K562 (cell line): ENCODE measurements around the gene SLC2A4. TPM values are rescaled to one million over a fixed set of nuclear protein-coding genes. Genes with fewer than 3 reads are reported as not detected.
A peak's percentile ranks its signal among the peaks of the same experiment; 100 is the strongest.

Experiments
- CBFA2T2 ChIP-seq: fragments of 450-650 bp; conservative IDR thresholded peaks from 2 replicates; pipeline ENCODE4 v1.6.1; 2017; ENCODE audit warnings: mild to moderate bottlenecking
- CBFB ChIP-seq: sonication (generic); formaldehyde crosslinking; IDR thresholded peaks from 2 replicates; pipeline ENCODE4 v1.4.0; 2020; ENCODE audit warnings: mild to moderate bottlenecking, missing genetic modification reagents
- CHD2 ChIP-seq: IDR thresholded peaks from 2 replicates; pipeline ENCODE4 v1.6.1; 2011; ENCODE audit warnings: low read depth, low read length
- FOXA3 ChIP-seq, 2 experiments: fragments of 450-650 bp in 1 of 2; sonication (generic) in 1 of 2; formaldehyde crosslinking; IDR thresholded peaks in 1 of 2; conservative IDR thresholded peaks in 1 of 2; 2 replicates each; pipeline versions ENCODE4 v1.4.0 to v1.8.0; 2020 to 2022; ENCODE audit warnings: mild to moderate bottlenecking in 2 of 2, missing genetic modification reagents in 1 of 2
- L3MBTL2 ChIP-seq: fragments of 450-650 bp; IDR thresholded peaks from 2 replicates; pipeline ENCODE4 v1.6.1; 2016; ENCODE audit warnings: mild to moderate bottlenecking, moderate library complexity
- LEF1 ChIP-seq: fragments of 450-650 bp; IDR thresholded peaks from 2 replicates; pipeline ENCODE4 v1.6.1; 2016; ENCODE audit warnings: mild to moderate bottlenecking
- MEF2D ChIP-seq: conservative IDR thresholded peaks from 2 replicates; pipeline ENCODE4 v1.6.1; 2016; ENCODE audit warnings: low read depth, missing genetic modification characterization, missing compliant biosample characterization
- NFATC3 ChIP-seq: fragments of 450-650 bp; IDR thresholded peaks from 2 replicates; pipeline ENCODE4 v1.6.1; 2017; ENCODE audit warnings: mild to moderate bottlenecking
- SNIP1 ChIP-seq: fragments of 450-650 bp; IDR thresholded peaks from 2 replicates; pipeline ENCODE4 v1.7.1; 2017; ENCODE audit warnings: low read depth, mild to moderate bottlenecking
- SOX6 ChIP-seq: fragments of 450-650 bp; IDR thresholded peaks from 2 replicates; pipeline ENCODE4 v1.6.1; 2014; ENCODE audit warnings: mild to moderate bottlenecking
- SUPT5H ChIP-seq: fragments of 450-650 bp; IDR thresholded peaks from 2 replicates; pipeline ENCODE4 v1.6.1; 2016
- TBP ChIP-seq: optimal IDR thresholded peaks from 2 replicates; pipeline ENCODE3; 2011; ENCODE audit warnings: low read depth, low read length, improper control_type of control experiment
- ZFP30 ChIP-seq: fragments of 250-450 bp; sonication (Bioruptor Pico); IDR thresholded peaks from 2 replicates; pipeline ENCODE4 v1.8.0; 2022; ENCODE audit warnings: moderate library complexity, mild to moderate bottlenecking, inconsistent platforms, borderline replicate concordance
- ZNF311 ChIP-seq: fragments of 250-450 bp; sonication (Bioruptor Pico); IDR thresholded peaks from 2 replicates; pipeline ENCODE4 v1.4.0; 2020; ENCODE audit warnings: mild to moderate bottlenecking, moderate library complexity
- ZNF551 ChIP-seq: fragments of 250-450 bp; sonication (Bioruptor Pico); IDR thresholded peaks from 2 replicates; pipeline ENCODE4 v1.5.0; 2021; ENCODE audit warnings: mild to moderate bottlenecking, moderate library complexity
- ZNF766 ChIP-seq: fragments of 200-800 bp; sonication (Bioruptor generic); conservative IDR thresholded peaks from 2 replicates; pipeline ENCODE4 v1.6.1; 2016; ENCODE audit warnings: missing genetic modification characterization, missing compliant biosample characterization
- polyA plus RNA-seq, 8 experiments: library from polyadenylated mRNA; depleted of rRNA in 4 of 8; stranded (reverse) in 5 of 8; unstranded in 3 of 8; fragments of >200 nt; fragmentation: Nextera tagmentation in 2 of 8; fragmentation: Illumina TruSeq in 1 of 8; extraction: Ambion mirVana in 2 of 8; extraction: Trizol in 1 of 8; gene quantifications; 2 replicates each; pipeline versions ENCODE4 v1.2.1 to v1.2.3, GENCODE V29; 2011 to 2014; ENCODE audit warnings: inconsistent platforms in 1 of 8, missing spikeins in 1 of 8
- total RNA-seq, 7 experiments: library from RNA; depleted of rRNA in 6 of 7; stranded (reverse); fragments of >200 nt in 6 of 7; fragmentation: Illumina TruSeq in 2 of 7; extraction: Trizol in 2 of 7; gene quantifications; 2 replicates each; pipeline versions ENCODE4 v1.2.1 to v1.2.3, GENCODE V29; 2011 to 2021; ENCODE audit warnings: low replicate concordance in 1 of 7
- TF ChIP-seq, protein P1 (sequence below), 2 experiments: IDR thresholded peaks; 2 replicates each; pipeline ENCODE4 v1.6.1; 2012; ENCODE audit warnings: improper control_type of control experiment in 2 of 2, low read depth in 2 of 2, low read length in 2 of 2, borderline replicate concordance in 1 of 2
- TF ChIP-seq, protein P2 (sequence below): fragments of 450-650 bp; formaldehyde crosslinking; IDR thresholded peaks from 2 replicates; pipeline ENCODE4 v1.4.0; 2020; ENCODE audit warnings: mild to moderate bottlenecking, moderate library complexity
- TF ChIP-seq, protein P3 (sequence below): IDR thresholded peaks from 2 replicates; pipeline ENCODE4 v1.6.1; 2011; ENCODE audit not compliant: insufficient read length; ENCODE audit errors: extremely low read depth
- TF ChIP-seq, protein P4 (sequence below): sonication (generic); formaldehyde crosslinking; IDR thresholded peaks from 2 replicates; pipeline ENCODE4 v1.5.0; 2020; ENCODE audit warnings: missing genetic modification reagents

The SLC2A4 gene
- total and polyA plus RNA-seq, 9 of the 15 experiments (the other 6 are each of a cell fraction or from before 2014, with no cell fraction given): 0.74 to 3.5 (median 1.6) TPM

DNA sequence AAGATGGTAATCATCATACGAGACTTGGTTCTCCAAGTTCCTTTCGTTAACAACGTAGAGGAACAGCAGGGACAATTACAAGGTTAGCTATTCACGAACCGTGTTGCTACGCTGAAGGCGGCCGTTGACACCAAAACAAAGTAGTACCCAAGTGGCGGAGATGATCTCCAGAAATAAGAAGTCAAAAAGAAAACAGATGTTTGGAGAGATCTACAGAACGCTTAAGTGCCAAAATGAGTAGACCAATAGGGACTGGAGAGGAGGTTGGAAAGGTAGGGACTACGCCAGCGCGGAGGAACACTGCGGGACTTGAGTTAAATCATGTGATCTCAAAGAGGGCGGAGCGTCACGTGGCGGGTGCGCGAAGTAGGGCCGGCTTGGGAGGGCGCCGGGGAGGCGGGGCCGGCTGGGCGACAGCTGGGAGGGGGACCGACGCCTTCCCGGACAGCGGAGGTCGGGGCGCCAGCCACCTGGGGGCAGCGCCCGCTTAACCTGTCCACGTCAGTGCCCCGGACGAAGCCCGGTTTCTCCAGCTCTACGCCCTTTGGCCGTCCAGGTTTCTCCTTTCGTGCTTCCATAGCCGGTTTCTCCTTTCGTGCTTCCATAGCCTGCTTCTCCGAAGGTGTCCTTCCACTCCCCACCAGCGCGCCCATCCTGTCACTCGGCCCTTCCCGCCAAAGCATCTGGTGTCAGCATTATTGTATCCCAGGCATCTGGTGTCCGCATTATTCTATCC, 38.6 kb upstream of the SLC2A4 start (continued):
- TF ChIP-seq CHD2 (peak; percentile 86), SNIP1 (no peak), FOXA3 (CRISPR knock-in tag; conservative IDR thresholded peaks at IDR 0.05 in 1 of 2, IDR thresholded peaks at IDR 0.05 in 1 of 2) (no peak), TBP (no peak), ZFP30 (CRISPR knock-in tag) (no peak), ZNF311 (CRISPR knock-in tag) (no peak), CBFA2T2 (peak; percentile 90), NFATC3 (0 out of 2 replicates have a peak, but pooled peaks have one; percentile 68), L3MBTL2 (peak; percentile 48; the same call in 1 of the 2 replicates), ZNF551 (CRISPR knock-in tag) (0 out of 2 replicates have a peak, but pooled peaks have one; percentile 57), SOX6 (peak; percentile 57; the same call in 1 of the 2 replicates), MEF2D (tag) (0 out of 2 replicates have a peak, but pooled peaks have one; percentile 35), SUPT5H (peak; percentile 81), LEF1 (peak; percentile 79), ZNF766 (no peak), CBFB (CRISPR knock-in tag) (no peak)
- TF ChIP-seq, protein P1, sequence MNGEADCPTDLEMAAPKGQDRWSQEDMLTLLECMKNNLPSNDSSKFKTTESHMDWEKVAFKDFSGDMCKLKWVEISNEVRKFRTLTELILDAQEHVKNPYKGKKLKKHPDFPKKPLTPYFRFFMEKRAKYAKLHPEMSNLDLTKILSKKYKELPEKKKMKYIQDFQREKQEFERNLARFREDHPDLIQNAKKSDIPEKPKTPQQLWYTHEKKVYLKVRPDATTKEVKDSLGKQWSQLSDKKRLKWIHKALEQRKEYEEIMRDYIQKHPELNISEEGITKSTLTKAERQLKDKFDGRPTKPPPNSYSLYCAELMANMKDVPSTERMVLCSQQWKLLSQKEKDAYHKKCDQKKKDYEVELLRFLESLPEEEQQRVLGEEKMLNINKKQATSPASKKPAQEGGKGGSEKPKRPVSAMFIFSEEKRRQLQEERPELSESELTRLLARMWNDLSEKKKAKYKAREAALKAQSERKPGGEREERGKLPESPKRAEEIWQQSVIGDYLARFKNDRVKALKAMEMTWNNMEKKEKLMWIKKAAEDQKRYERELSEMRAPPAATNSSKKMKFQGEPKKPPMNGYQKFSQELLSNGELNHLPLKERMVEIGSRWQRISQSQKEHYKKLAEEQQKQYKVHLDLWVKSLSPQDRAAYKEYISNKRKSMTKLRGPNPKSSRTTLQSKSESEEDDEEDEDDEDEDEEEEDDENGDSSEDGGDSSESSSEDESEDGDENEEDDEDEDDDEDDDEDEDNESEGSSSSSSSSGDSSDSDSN (IDR thresholded peaks at IDR 0.05; ENCODE audit: borderline replicate concordance in 1 of 2, low read depth in 2 of 2, low read length in 2 of 2): no peak
- TF ChIP-seq, protein P2, sequence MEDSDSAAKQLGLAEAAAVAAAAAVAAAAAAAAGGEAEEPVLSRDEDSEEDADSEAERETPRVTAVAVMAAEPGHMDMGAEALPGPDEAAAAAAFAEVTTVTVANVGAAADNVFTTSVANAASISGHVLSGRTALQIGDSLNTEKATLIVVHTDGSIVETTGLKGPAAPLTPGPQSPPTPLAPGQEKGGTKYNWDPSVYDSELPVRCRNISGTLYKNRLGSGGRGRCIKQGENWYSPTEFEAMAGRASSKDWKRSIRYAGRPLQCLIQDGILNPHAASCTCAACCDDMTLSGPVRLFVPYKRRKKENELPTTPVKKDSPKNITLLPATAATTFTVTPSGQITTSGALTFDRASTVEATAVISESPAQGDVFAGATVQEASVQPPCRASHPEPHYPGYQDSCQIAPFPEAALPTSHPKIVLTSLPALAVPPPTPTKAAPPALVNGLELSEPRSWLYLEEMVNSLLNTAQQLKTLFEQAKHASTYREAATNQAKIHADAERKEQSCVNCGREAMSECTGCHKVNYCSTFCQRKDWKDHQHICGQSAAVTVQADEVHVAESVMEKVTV (CRISPR knock-in tag): no peak
- TF ChIP-seq, protein P3, sequence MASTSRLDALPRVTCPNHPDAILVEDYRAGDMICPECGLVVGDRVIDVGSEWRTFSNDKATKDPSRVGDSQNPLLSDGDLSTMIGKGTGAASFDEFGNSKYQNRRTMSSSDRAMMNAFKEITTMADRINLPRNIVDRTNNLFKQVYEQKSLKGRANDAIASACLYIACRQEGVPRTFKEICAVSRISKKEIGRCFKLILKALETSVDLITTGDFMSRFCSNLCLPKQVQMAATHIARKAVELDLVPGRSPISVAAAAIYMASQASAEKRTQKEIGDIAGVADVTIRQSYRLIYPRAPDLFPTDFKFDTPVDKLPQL: no peak
- TF ChIP-seq, protein P4, sequence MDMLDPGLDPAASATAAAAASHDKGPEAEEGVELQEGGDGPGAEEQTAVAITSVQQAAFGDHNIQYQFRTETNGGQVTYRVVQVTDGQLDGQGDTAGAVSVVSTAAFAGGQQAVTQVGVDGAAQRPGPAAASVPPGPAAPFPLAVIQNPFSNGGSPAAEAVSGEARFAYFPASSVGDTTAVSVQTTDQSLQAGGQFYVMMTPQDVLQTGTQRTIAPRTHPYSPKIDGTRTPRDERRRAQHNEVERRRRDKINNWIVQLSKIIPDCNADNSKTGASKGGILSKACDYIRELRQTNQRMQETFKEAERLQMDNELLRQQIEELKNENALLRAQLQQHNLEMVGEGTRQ (CRISPR knock-in tag): peak; percentile 98
